GM23338 (cell line): Measurements from ENCODE around the gene CRYL1. TPM values are rescaled to one million over a fixed set of nuclear protein-coding genes. Genes with fewer than 3 reads are reported as not detected.

Experiments used
- ATAC-seq: fragments of 200-7000 bp; cut with Tn5 transposase; 3 replicates; pipeline ENCODE4 v1.9.1; 2020
- DNase-seq: peaks from one replicate; pipeline ENCODE4 v3.0.0-alpha.2; 2015; ENCODE audit warnings: low spot score
- H2AFZ ChIP-seq: fragments of 200-600 bp; sonication (generic); 2 replicates; pipeline ENCODE4 v1.8.0; 2016; ENCODE audit warnings: antibody characterized with exemption, mild to moderate bottlenecking, moderate library complexity
- H3F3A ChIP-seq: fragments of 200-600 bp; sonication (generic); replicated peaks from 2 replicates; pipeline ENCODE4 v1.8.0; 2017; ENCODE audit warnings: antibody characterized with exemption, mixed run types, low read depth
- H3K27ac ChIP-seq: fragments of 200-600 bp; sonication (generic); 2 replicates; pipeline ENCODE4 v1.6.1; 2016; ENCODE audit warnings: low read depth
- H3K27me3 ChIP-seq: fragments of 200-600 bp; sonication (generic); 2 replicates; pipeline ENCODE4 v1.8.0; 2016; ENCODE audit warnings: mild to moderate bottlenecking, mixed run types, moderate library complexity; ENCODE audit not compliant: insufficient read depth
- H3K36me3 ChIP-seq: fragments of 200-600 bp; sonication (generic); 2 replicates; pipeline ENCODE4 v1.8.0; 2016; ENCODE audit warnings: mild to moderate bottlenecking; ENCODE audit not compliant: insufficient read depth
- H3K4me1 ChIP-seq: fragments of 200-600 bp; sonication (generic); 2 replicates; pipeline ENCODE4 v1.8.0; 2016; ENCODE audit warnings: mild to moderate bottlenecking, moderate library complexity; ENCODE audit not compliant: insufficient read depth
- H3K4me2 ChIP-seq: fragments of 200-600 bp; sonication (generic); 2 replicates; pipeline ENCODE4 v1.7.1; 2017; ENCODE audit warnings: mixed run types
- H3K4me3 ChIP-seq: fragments of 200-600 bp; sonication (generic); 2 replicates; pipeline ENCODE4 v1.6.1; 2016; ENCODE audit warnings: mixed run types
- H3K79me2 ChIP-seq: fragments of 200-600 bp; sonication (generic); replicated peaks from 2 replicates; pipeline ENCODE4 v1.8.0; 2017; ENCODE audit warnings: mild to moderate bottlenecking; ENCODE audit not compliant: insufficient read depth
- H3K9me2 ChIP-seq: fragments of 200-600 bp; sonication (generic); 2 replicates; pipeline ENCODE4 v1.8.0; 2017; ENCODE audit not compliant: insufficient read depth
- H4K20me1 ChIP-seq: fragments of 200-600 bp; sonication (generic); replicated peaks from 2 replicates; pipeline ENCODE4 v1.8.0; 2017; ENCODE audit warnings: mild to moderate bottlenecking; ENCODE audit not compliant: insufficient read depth
- H3K27ac Mint-ChIP-seq: 2 replicates; pipeline ENCODE4 v1.8.0; 2020; ENCODE audit warnings: inconsistent platforms, mild to moderate bottlenecking, moderate library complexity, mixed read lengths
- H3K27me3 Mint-ChIP-seq: 3 replicates; pipeline ENCODE4 v1.8.0; 2022; ENCODE audit warnings: low read depth, mild to moderate bottlenecking, moderate library complexity, mixed read lengths, inconsistent platforms; ENCODE audit not compliant: insufficient read depth, poor library complexity
- H3K36me3 Mint-ChIP-seq: 3 replicates; pipeline ENCODE4 v1.8.0; 2021; ENCODE audit warnings: low read depth, mild to moderate bottlenecking, inconsistent platforms, moderate library complexity, mixed read lengths
- H3K4me1 Mint-ChIP-seq: 3 replicates; pipeline ENCODE4 v1.8.0; 2020; ENCODE audit warnings: mild to moderate bottlenecking, inconsistent platforms, mixed read lengths
- H3K4me3 Mint-ChIP-seq: 3 replicates; pipeline ENCODE4 v1.8.0; 2021; ENCODE audit warnings: moderate library complexity, mild to moderate bottlenecking, inconsistent platforms, mixed read lengths
- H3K9me3 Mint-ChIP-seq: 3 replicates; pipeline ENCODE4 v1.8.0; 2020; ENCODE audit warnings: moderate library complexity, mild to moderate bottlenecking, inconsistent platforms, mixed read lengths
- CREB1 ChIP-seq: fragments of 250-450 bp; sonication (Bioruptor Pico); IDR thresholded peaks from 2 replicates; pipeline ENCODE4 v1.5.0; 2020; ENCODE audit warnings: low read depth, mild to moderate bottlenecking, moderate library complexity
- CTCF ChIP-seq, 2 experiments: fragments of 200-600 bp in 1 of 2; sonication (generic) in 1 of 2; conservative IDR thresholded peaks; 2 replicates each; pipeline versions ENCODE4 v1.5.1 to v1.6.1; 2016 to 2017; ENCODE audit warnings: antibody characterized with exemption in 2 of 2, low read depth in 2 of 2, mild to moderate bottlenecking in 2 of 2, moderate library complexity in 1 of 2
- ETS1 ChIP-seq: IDR thresholded peaks from 2 replicates; pipeline ENCODE4 v1.6.1; 2016; ENCODE audit warnings: antibody characterized with exemption
- EZH2 ChIP-seq: fragments of 200-600 bp; sonication (generic); IDR thresholded peaks from one replicate; pipeline ENCODE4 v1.8.0; 2017; ENCODE audit warnings: antibody characterized with exemption, mild to moderate bottlenecking, low read depth; ENCODE audit not compliant: unreplicated experiment
- EZH2phosphoT487 ChIP-seq: fragments of 200-600 bp; sonication (generic); IDR thresholded peaks from one replicate; pipeline ENCODE4 v1.8.1; 2018; ENCODE audit warnings: antibody characterized with exemption; ENCODE audit not compliant: unreplicated experiment
- NANOG ChIP-seq: IDR thresholded peaks from 2 replicates; pipeline ENCODE4 v1.6.1; 2016; ENCODE audit warnings: antibody characterized with exemption, borderline replicate concordance
- POLR2AphosphoS5 ChIP-seq: IDR thresholded peaks from 2 replicates; pipeline ENCODE4 v1.6.1; 2016; ENCODE audit warnings: antibody characterized with exemption, low read depth
- STAT1 ChIP-seq: IDR thresholded peaks from one replicate; pipeline ENCODE4 v1.6.1; 2016; ENCODE audit warnings: antibody characterized with exemption; ENCODE audit not compliant: unreplicated experiment
- ZNF114 ChIP-seq: fragments of 250-450 bp; sonication (Bioruptor Pico); IDR thresholded peaks from 2 replicates; pipeline ENCODE4 v1.5.0; 2020; ENCODE audit warnings: mild to moderate bottlenecking, moderate library complexity
- ZNF331 ChIP-seq: fragments of 250-450 bp; sonication (Bioruptor Pico); IDR thresholded peaks from 2 replicates; pipeline ENCODE4 v1.5.0; 2020; ENCODE audit warnings: low read depth, mild to moderate bottlenecking, moderate library complexity
- ZNF462 ChIP-seq: fragments of 250-450 bp; sonication (Bioruptor Pico); IDR thresholded peaks from 2 replicates; pipeline ENCODE4 v1.5.0; 2020; ENCODE audit warnings: mild to moderate bottlenecking, moderate library complexity
- polyA plus RNA-seq: library from polyadenylated mRNA; unstranded; fragments of >200 nt; fragmentation: Nextera tagmentation; extraction: Ambion mirVana; gene quantifications from 2 replicates; pipeline ENCODE4 v1.2.1, GENCODE V29; 2016
- total RNA-seq: library from RNA; depleted of rRNA; stranded (reverse); fragments of >200 nt; shearing (Covaris generic); gene quantifications from 2 replicates; pipeline ENCODE4 v1.2.3, GENCODE V29; 2014

Gene CRYL1
- total and polyA plus RNA-seq, 2 experiments from 2014 or later: 2.2 to 2.6 TPM

GRCh38 chr13:20363172-20363571 is 162.5 kb downstream of the CRYL1 start (continued):
- TF ChIP-seq CTCF (conservative IDR thresholded peaks at IDR 0.05; ENCODE audit: low read depth in 2 of 2) (no peak), ZNF331 (CRISPR knock-in tag) (no peak), EZH2phosphoT487 (no peak), ETS1 (no peak), POLR2AphosphoS5 (no peak), ZNF114 (no peak), NANOG (no peak)

- no peaks in the 10 kb centered on the region for H3K4me1 ChIP-seq
- H3K4me3 ChIP-seq: no peak overlapping the region
- Mint-ChIP-seq H3K4me3 (no peak overlapping the region), H3K36me3 (no peaks in the 10 kb centered on the region), H3K9me3 (no peaks in the 10 kb centered on the region), H3K27ac (no peak overlapping the region), H3K27me3 (peaks cover 72% of the 10 kb centered on the region), H3K4me1 (peaks cover 17% of the 10 kb centered on the region)
- H2AFZ ChIP-seq: no peak overlapping the region
- H3F3A ChIP-seq: no peaks in the 10 kb centered on the region
- DNase-seq: no peak
- no peaks in the 10 kb centered on the region for H3K36me3 ChIP-seq
- no peak overlapping the region for H3K4me2 ChIP-seq
- H3K9me2 ChIP-seq: no peaks in the 10 kb centered on the region
- no peaks in the 10 kb centered on the region for H4K20me1 ChIP-seq
- H3K79me2 ChIP-seq: no peaks in the 10 kb centered on the region
- no peak for ATAC-seq
- H3K27me3 ChIP-seq: peaks cover 69% of the 10 kb centered on the region
- no peak overlapping the region for H3K27ac ChIP-seq
- TF ChIP-seq CREB1 (no peak), POLR2AphosphoS5 (no peak), NANOG (no peak), ETS1 (no peak), ZNF114 (no peak), EZH2 (no peak), ZNF462 (CRISPR knock-in tag) (no peak), EZH2phosphoT487 (no peak), CTCF (conservative IDR thresholded peaks at IDR 0.05; ENCODE audit: low read depth in 2 of 2) (no peak), ZNF331 (CRISPR knock-in tag) (no peak), STAT1 (no peak)
These were observed 163.1 kb downstream of the CRYL1 start for GRCh38 chr13:20362484-20363041.
